OCI-LY3 (cell line): ENCODE results near the gene ERBB4.

Source experiments
- CTCF ChIP-seq: fragments of 200-600, 300-600 bp; sonication (generic); IDR thresholded peaks from 2 replicates; pipeline ENCODE4 v1.5.1; 2014; ENCODE audit warnings: antibody characterized with exemption, low read length, low read depth
- EZH2phosphoT487 ChIP-seq: fragments of 200-600 bp; shearing (Covaris generic); IDR thresholded peaks from 2 replicates; pipeline ENCODE4 v1.6.1; 2018; ENCODE audit warnings: antibody characterized with exemption, mixed run types, low read depth

- TF ChIP-seq CTCF (no peak), EZH2phosphoT487 (no peak)
Observed at GRCh38 chr2:212536817-212537725, 1.5 kb downstream of the ERBB4 start.
